Measurements from ENCODE around the gene TEN1.
A peak's percentile ranks its signal among the peaks of the same experiment; 100 is the strongest.

The TEN1 gene

GRCh38 chr17:75980188-75981018 is 1.4 kb downstream of the TEN1 start:
- Histone ChIP-seq H3K9ac (ENCODE audit: low read depth, low read length) (peak overlapping the region; percentile 89), H3K4me1 (ENCODE audit: control insufficient read depth, insufficient read depth, low read length) (peaks cover 30% of the 10 kb centered on the region)

GRCh38 chr17:75981019-75981615 is 2.1 kb downstream of the TEN1 start:
- H3K4me1 ChIP-seq (ENCODE audit: control insufficient read depth, insufficient read depth, low read length), result peaks cover 26% of the 10 kb centered on the region
- no peaks in the 10 kb centered on the region for H3K27me3 ChIP-seq (ENCODE audit: control insufficient read depth, insufficient read depth, low read length)
- H3K36me3 ChIP-seq (ENCODE audit: insufficient read depth, low read length), result peaks cover under 1% of the 10 kb centered on the region
- no peak overlapping the region for H3K4me3 ChIP-seq (ENCODE audit: low read length)
- no peak overlapping the region for H3K4me2 ChIP-seq (ENCODE audit: low read length)
- H3K9me3 ChIP-seq (replicated peaks; ENCODE audit: low read length), result no peaks in the 10 kb centered on the region
- no peak overlapping the region for H3K9ac ChIP-seq (ENCODE audit: low read depth, low read length)

More at GRCh38 chr17:75980188-75981018, 1.4 kb downstream of the TEN1 start:
- H3K9me3 ChIP-seq (replicated peaks; ENCODE audit: low read length), result no peaks in the 10 kb centered on the region
- H3K4me3 ChIP-seq (ENCODE audit: low read length), result peak overlapping the region; percentile 93
- peak overlapping the region; percentile 93 for H3K4me2 ChIP-seq (ENCODE audit: low read length)
- H3K27me3 ChIP-seq (ENCODE audit: control insufficient read depth, insufficient read depth, low read length), result no peaks in the 10 kb centered on the region
- H3K36me3 ChIP-seq (ENCODE audit: insufficient read depth, low read length), result peaks cover 4% of the 10 kb centered on the region

DNA sequence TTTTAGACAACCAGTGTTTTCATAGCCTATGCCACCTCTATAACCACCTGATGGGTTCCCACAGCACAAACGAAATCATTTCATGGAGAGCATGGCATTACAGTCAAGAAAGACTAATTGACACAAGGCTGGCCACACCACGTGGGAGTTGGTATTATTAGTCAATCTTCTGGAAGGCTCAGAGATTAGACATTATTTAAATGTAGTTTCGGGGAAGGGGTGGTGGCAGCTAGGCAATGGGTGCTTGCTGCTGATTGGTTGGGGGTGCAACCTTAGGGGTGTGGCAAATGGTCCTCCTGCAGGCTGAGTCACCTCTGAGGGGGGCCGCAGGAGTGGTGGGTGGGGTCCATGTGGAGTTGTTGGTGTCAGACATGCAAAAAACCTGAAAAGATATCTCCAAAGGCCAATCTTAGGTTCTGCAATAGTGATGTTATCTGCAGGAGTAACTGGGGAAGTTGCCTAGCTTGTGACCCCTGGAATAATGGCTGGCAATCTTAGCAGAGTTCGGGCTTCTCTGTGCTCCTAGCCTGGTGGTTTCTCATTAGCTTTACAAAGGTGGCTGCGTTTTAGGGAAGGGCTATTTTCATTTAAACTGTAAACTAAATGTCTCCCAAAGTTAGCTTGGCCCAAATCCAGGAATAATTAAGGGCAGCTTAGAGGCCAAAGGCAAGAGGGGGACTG is 4.6 kb downstream of the TEN1 start:
- H3K9ac ChIP-seq (ENCODE audit: low read depth, low read length), result no peak overlapping the region
- no peak overlapping the region for H3K4me2 ChIP-seq (ENCODE audit: low read length)
- no peaks in the 10 kb centered on the region for H3K36me3 ChIP-seq (ENCODE audit: insufficient read depth, low read length)
- no peaks in the 10 kb centered on the region for H3K27me3 ChIP-seq (ENCODE audit: control insufficient read depth, insufficient read depth, low read length)
- H3K4me1 ChIP-seq (ENCODE audit: control insufficient read depth, insufficient read depth, low read length), result peaks cover 20% of the 10 kb centered on the region
- H3K9me3 ChIP-seq (replicated peaks; ENCODE audit: low read length), result no peaks in the 10 kb centered on the region
- H3K4me3 ChIP-seq (ENCODE audit: low read length), result no peak overlapping the region

DNA sequence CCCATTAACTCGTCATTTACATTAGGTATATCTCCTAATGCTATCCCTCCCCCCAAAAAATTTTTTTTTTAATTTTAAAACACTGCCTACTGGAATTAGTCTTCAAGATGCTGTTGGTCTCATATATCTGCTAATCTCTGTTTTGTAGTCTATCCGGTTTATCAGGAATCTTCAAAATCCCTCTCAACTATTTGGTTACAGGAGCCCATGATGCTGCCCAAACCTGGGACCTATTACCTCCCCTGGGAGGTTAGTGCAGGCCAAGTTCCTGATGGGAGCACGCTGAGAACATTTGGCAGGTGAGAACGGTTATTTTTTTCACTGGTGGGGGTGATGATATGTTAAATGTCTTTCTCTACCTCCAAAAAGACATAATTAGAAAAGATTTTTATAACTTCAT is 6.9 kb downstream of the TEN1 start:
- no peaks in the 10 kb centered on the region for H3K27me3 ChIP-seq (ENCODE audit: control insufficient read depth, insufficient read depth, low read length)
- no peak overlapping the region for H3K4me2 ChIP-seq (ENCODE audit: low read length)
- H3K4me1 ChIP-seq (ENCODE audit: control insufficient read depth, insufficient read depth, low read length), result peaks cover 10% of the 10 kb centered on the region
- no peak overlapping the region for H3K4me3 ChIP-seq (ENCODE audit: low read length)
- H3K9me3 ChIP-seq (replicated peaks; ENCODE audit: low read length), result no peaks in the 10 kb centered on the region
- no peaks in the 10 kb centered on the region for H3K36me3 ChIP-seq (ENCODE audit: insufficient read depth, low read length)
- no peak overlapping the region for H3K9ac ChIP-seq (ENCODE audit: low read depth, low read length)

DNA sequence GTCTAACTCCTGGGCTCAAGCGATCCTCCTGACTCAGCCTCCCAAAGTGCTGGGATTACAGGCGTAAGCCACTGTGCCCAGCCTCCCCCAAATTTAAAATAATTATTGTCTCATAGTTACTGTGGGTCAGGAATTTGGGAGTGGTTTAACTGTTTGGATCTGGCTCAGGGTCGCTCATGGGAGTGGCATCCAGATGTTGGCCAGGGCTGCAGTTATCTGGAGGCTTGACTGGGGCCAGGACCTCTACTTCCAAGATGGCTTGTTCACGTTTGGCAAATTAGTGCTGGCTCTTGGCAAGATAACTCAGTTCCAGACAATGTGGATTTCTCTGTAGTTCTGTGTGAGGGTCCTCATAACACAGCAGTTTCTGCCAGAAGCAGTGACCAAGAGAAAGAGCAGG is 8.0 kb downstream of the TEN1 start:
- Histone ChIP-seq H3K9me3 (replicated peaks; ENCODE audit: low read length) (no peaks in the 10 kb centered on the region), H3K27me3 (ENCODE audit: control insufficient read depth, insufficient read depth, low read length) (no peaks in the 10 kb centered on the region), H3K9ac (ENCODE audit: low read depth, low read length) (no peak overlapping the region), H3K4me3 (ENCODE audit: low read length) (no peak overlapping the region), H3K4me1 (ENCODE audit: control insufficient read depth, insufficient read depth, low read length) (peaks cover 3% of the 10 kb centered on the region), H3K4me2 (ENCODE audit: low read length) (no peak overlapping the region), H3K36me3 (ENCODE audit: insufficient read depth, low read length) (no peaks in the 10 kb centered on the region)

DNA sequence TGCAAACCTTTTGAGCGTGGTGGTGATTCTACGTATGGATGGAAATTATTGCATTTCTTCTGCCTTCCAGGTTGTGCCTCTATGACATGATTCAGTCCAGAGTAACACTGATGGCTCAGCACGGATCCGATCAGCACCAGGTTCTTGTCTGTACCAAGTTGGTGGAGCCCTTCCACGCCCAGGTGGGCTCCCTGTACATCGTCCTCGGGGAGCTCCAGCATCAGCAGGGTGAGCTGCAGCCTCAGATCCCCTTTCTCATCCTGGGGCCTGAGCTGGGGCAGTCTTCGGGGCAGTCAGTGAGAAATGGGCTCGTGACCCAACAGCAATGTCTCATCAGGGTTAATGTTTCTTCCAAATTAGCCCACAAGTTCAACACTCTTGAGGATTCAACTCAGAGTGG is 12.4 kb downstream of the TEN1 start:
- no peak overlapping the region for H3K4me3 ChIP-seq (ENCODE audit: low read length)
- no peaks in the 10 kb centered on the region for H3K27me3 ChIP-seq (ENCODE audit: control insufficient read depth, insufficient read depth, low read length)
- H3K4me1 ChIP-seq (ENCODE audit: control insufficient read depth, insufficient read depth, low read length), result no peaks in the 10 kb centered on the region
- H3K4me2 ChIP-seq (ENCODE audit: low read length), result no peak overlapping the region
- no peaks in the 10 kb centered on the region for H3K9me3 ChIP-seq (replicated peaks; ENCODE audit: low read length)
- peaks cover 3% of the 10 kb centered on the region for H3K36me3 ChIP-seq (ENCODE audit: insufficient read depth, low read length)
- no peak overlapping the region for H3K9ac ChIP-seq (ENCODE audit: low read depth, low read length)

DNA sequence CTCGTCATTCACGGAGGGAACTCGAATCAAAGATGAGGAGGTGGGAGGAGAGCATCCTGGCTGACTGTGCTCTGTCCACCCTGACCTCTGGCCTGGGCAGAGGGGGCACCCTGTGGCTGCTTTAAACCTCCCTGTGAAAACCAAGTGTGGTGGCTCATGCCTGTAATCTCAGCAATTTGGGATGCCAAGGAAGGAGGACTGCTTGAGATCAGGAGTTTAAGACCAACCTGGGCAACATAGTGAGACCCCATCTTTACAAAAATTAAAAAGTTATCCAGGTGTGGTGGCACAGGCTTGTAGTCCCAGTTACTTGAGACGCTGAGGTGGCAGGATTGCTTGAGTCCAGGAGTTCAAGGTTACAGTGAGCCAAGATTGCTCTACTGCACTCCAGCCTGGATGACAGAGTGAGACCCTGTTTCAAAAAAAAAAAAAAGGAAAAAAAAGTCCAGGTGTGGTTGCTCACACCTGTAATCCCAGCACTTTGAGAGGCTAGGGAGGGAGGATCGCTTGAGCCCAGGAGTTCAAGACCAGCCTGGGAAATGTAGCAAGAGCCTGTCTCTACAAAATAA is 15.8 kb downstream of the TEN1 start:
- Histone ChIP-seq H3K4me1 (ENCODE audit: control insufficient read depth, insufficient read depth, low read length) (peaks cover 10% of the 10 kb centered on the region), H3K36me3 (ENCODE audit: insufficient read depth, low read length) (peaks cover 3% of the 10 kb centered on the region), H3K9ac (ENCODE audit: low read depth, low read length) (no peak overlapping the region)

GRCh38 chr17:75995385-75995925 is 16.4 kb downstream of the TEN1 start:
- no peak overlapping the region for H3K4me3 ChIP-seq (ENCODE audit: low read length)
- no peaks in the 10 kb centered on the region for H3K9me3 ChIP-seq (replicated peaks; ENCODE audit: low read length)
- peaks cover 8% of the 10 kb centered on the region for H3K36me3 ChIP-seq (ENCODE audit: insufficient read depth, low read length)
- peaks cover 10% of the 10 kb centered on the region for H3K4me1 ChIP-seq (ENCODE audit: control insufficient read depth, insufficient read depth, low read length)
- no peak overlapping the region for H3K4me2 ChIP-seq (ENCODE audit: low read length)
- no peaks in the 10 kb centered on the region for H3K27me3 ChIP-seq (ENCODE audit: control insufficient read depth, insufficient read depth, low read length)
- H3K9ac ChIP-seq (ENCODE audit: low read depth, low read length), result no peak overlapping the region

More for the DNA sequence above, 15.8 kb downstream of the TEN1 start:
- H3K4me2 ChIP-seq (ENCODE audit: low read length), result no peak overlapping the region
- no peak overlapping the region for H3K4me3 ChIP-seq (ENCODE audit: low read length)
- H3K27me3 ChIP-seq (ENCODE audit: control insufficient read depth, insufficient read depth, low read length), result no peaks in the 10 kb centered on the region
- no peaks in the 10 kb centered on the region for H3K9me3 ChIP-seq (replicated peaks; ENCODE audit: low read length)

DNA sequence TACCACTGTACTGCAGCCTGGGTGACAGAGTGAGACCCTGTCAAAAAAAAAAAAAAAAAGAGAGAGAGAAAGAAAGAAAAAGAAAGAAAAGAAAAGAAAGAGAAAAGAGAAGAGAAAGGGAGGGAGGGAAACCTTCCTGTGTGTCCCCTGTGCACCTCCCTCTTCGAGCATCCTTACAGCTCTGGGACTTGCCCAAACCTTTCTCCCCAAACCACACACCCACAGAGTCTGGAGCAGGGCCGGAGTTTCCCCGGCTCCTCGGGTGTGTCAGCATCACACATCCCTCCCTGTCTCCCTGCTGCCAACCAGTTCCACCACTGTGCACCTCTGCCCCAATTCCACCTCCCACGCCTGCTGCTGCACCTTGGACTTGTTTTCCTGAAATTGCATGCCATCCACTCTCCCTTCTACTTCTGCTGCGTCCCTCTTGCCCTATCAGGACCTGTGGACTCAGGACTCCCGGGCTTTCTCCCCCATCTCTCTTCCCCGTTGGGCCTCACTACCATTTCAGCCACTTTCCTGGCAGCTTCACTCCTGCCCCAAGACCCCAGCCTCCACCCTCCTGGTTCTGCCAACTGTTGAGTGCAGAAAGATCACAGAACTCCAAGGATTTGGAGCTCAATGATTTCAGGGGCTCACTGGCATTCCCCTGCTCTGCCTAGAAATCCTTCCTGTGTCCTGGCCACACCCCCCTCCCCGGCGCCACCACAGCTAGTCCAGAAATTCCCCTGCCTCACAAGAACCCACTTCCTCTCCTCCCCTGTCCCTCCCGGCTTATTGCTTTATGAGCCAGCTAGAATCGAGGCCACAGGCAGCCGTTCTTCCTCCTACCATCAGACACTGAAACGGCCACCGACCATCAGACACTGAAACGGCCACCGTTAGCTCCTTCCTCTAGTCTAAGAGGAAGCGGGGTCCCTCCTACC is 17.9 kb downstream of the TEN1 start:
- no peaks in the 10 kb centered on the region for H3K9me3 ChIP-seq (replicated peaks; ENCODE audit: low read length)
- peak overlapping the region; percentile 41 for H3K4me2 ChIP-seq (ENCODE audit: low read length)
- peaks cover 8% of the 10 kb centered on the region for H3K36me3 ChIP-seq (ENCODE audit: insufficient read depth, low read length)
- H3K4me3 ChIP-seq (ENCODE audit: low read length), result no peak overlapping the region
- peaks cover 10% of the 10 kb centered on the region for H3K4me1 ChIP-seq (ENCODE audit: control insufficient read depth, insufficient read depth, low read length)
- H3K27me3 ChIP-seq (ENCODE audit: control insufficient read depth, insufficient read depth, low read length), result no peaks in the 10 kb centered on the region
- H3K9ac ChIP-seq (ENCODE audit: low read depth, low read length), result no peak overlapping the region

GRCh38 chr17:75998327-75998795 is 19.3 kb downstream of the TEN1 start:
- no peak overlapping the region for H3K4me2 ChIP-seq (ENCODE audit: low read length)
- no peak overlapping the region for H3K4me3 ChIP-seq (ENCODE audit: low read length)
- no peaks in the 10 kb centered on the region for H3K27me3 ChIP-seq (ENCODE audit: control insufficient read depth, insufficient read depth, low read length)
- no peak overlapping the region for H3K9ac ChIP-seq (ENCODE audit: low read depth, low read length)
- H3K4me1 ChIP-seq (ENCODE audit: control insufficient read depth, insufficient read depth, low read length), result peaks cover 10% of the 10 kb centered on the region
- H3K36me3 ChIP-seq (ENCODE audit: insufficient read depth, low read length), result peaks cover 9% of the 10 kb centered on the region
- no peaks in the 10 kb centered on the region for H3K9me3 ChIP-seq (replicated peaks; ENCODE audit: low read length)
